Limb (tissue), 2 donors: ENCODE measurements around the gene MCC.

ENCODE experiments used
- DNase-seq, 2 donors: peaks; one replicate each; pipeline ENCODE4 v3.0.0-alpha.2; 2016; ENCODE audit errors: extremely low spot score in 2 of 2

Gene MCC

GRCh38 chr5:113118298-113118697 lies 370.0 kb downstream of the MCC start:
- no peak for DNase-seq

GRCh38 chr5:113117543-113118115 lies 370.6 kb downstream of the MCC start:
- no peak for DNase-seq

- DNase-seq = no peak
Measured at GRCh38 chr5:113115956-113116355, 372.3 kb downstream of the MCC start.

- no peak for DNase-seq
Measured at GRCh38 chr5:113115061-113115460, 373.2 kb downstream of the MCC start.

- no peak for DNase-seq
Measured at GRCh38 chr5:113114559-113114958, 373.7 kb downstream of the MCC start.

GRCh38 chr5:113112435-113112834 lies 375.8 kb downstream of the MCC start:
- DNase-seq = no peak

GRCh38 chr5:113110117-113110516 lies 378.1 kb downstream of the MCC start:
- DNase-seq = no peak

- no peak for DNase-seq
Measured at GRCh38 chr5:113109344-113109743, 378.9 kb downstream of the MCC start.

GRCh38 chr5:113108485-113108884 lies 379.8 kb downstream of the MCC start:
- no peak for DNase-seq

GRCh38 chr5:113106821-113107220 lies 381.4 kb downstream of the MCC start:
- DNase-seq = no peak

- no peak for DNase-seq
Measured at GRCh38 chr5:113105693-113106280, 382.5 kb downstream of the MCC start.

- DNase-seq = no peak
Measured at GRCh38 chr5:113103330-113103729, 384.9 kb downstream of the MCC start.

- DNase-seq = no peak
Measured at GRCh38 chr5:113102121-113102531, 386.1 kb downstream of the MCC start.

GRCh38 chr5:113100981-113101380 lies 387.3 kb downstream of the MCC start:
- DNase-seq = no peak

- no peak for DNase-seq
Measured at GRCh38 chr5:113099822-113100221, 388.4 kb downstream of the MCC start.

- no peak for DNase-seq
Measured at GRCh38 chr5:113098378-113098777, 389.9 kb downstream of the MCC start.

GRCh38 chr5:113095831-113096230 lies 392.4 kb downstream of the MCC start:
- DNase-seq = no peak

- no peak for DNase-seq
Measured at GRCh38 chr5:113093558-113093957, 394.7 kb downstream of the MCC start.

GRCh38 chr5:113092683-113093082 lies 395.6 kb downstream of the MCC start:
- DNase-seq = no peak

GRCh38 chr5:113091622-113092021 lies 396.6 kb downstream of the MCC start:
- DNase-seq = no peak

- DNase-seq = no peak
Measured at GRCh38 chr5:113090336-113091106, 397.7 kb downstream of the MCC start.

GRCh38 chr5:113089653-113090335 lies 398.5 kb downstream of the MCC start:
- DNase-seq = no peak
